Iris pigment epithelial cell (primary cell): Measurements from ENCODE around the gene IRS2.
"Not testable (repeated sequence)": the region's sequence is repeated elsewhere in the genome, so short reads cannot be mapped to it uniquely, and the experiment has no call there.

Experiments used
- DNase-seq: peaks from one replicate; pipeline ENCODE4 v3.0.0-alpha.2; 2011; ENCODE audit warnings: low read depth

IRS2 gene

DNA sequence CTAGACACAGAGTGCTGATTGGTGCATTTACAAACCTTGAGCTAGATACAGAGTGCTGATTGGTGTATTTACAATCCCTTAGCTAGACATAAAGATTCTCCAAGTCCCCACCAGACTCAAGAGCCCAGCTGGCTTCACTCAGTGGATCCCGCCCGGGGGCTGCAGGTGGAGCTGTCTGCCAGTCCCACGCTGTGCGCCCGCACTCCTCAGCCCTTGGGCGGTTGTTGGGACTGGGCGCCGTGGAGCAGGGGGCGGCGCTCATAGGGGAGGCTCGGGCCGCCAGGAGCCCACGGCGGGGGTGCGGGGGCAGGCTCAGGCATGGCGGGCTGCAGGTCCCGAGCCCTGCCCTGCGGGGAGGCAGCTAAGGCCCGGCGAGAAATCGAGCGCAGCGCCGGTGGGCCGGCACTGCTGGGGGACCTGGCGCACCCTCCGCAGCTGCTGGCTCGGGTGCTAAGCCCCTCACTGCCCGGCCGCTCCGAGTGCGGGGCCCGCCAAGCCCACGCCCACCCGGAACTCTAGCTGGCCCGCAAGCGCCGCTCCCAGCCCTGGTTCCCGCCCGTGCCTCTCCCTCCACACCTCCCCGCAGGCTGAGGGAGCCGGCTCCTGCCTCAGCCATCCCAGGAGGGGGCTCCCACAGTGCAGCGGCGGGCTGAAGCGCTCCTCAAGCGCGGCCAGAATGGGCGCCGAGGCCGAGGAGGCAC, 53.8 kb downstream of the IRS2 start:
- not testable (repeated sequence) for DNase-seq

DNA sequence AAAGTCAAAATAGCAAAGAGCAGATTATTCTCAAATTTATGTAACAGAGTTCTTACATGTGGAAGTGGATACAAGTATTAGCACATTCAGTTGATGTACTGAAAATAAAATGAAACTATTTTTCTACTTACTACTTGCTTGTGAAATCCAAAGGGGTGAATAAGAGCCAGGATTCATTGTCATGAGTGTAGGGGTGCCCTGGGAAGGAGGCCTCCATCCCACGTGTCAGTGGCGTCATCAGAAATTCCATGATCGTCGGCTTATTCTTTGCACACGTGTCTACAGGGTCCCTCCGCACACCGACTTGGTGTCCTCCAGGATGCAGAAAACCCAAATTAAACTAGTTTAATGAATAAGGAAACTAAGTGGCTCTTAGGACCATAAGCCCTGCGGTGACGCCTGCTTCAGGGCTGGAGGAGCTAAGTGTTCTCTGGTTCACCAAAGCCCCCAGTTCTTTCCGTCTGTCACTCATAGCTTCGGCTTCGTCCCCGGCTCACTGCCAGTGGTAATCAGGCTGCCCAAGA, 55.5 kb downstream of the IRS2 start:
- DNase-seq: no peak

DNA sequence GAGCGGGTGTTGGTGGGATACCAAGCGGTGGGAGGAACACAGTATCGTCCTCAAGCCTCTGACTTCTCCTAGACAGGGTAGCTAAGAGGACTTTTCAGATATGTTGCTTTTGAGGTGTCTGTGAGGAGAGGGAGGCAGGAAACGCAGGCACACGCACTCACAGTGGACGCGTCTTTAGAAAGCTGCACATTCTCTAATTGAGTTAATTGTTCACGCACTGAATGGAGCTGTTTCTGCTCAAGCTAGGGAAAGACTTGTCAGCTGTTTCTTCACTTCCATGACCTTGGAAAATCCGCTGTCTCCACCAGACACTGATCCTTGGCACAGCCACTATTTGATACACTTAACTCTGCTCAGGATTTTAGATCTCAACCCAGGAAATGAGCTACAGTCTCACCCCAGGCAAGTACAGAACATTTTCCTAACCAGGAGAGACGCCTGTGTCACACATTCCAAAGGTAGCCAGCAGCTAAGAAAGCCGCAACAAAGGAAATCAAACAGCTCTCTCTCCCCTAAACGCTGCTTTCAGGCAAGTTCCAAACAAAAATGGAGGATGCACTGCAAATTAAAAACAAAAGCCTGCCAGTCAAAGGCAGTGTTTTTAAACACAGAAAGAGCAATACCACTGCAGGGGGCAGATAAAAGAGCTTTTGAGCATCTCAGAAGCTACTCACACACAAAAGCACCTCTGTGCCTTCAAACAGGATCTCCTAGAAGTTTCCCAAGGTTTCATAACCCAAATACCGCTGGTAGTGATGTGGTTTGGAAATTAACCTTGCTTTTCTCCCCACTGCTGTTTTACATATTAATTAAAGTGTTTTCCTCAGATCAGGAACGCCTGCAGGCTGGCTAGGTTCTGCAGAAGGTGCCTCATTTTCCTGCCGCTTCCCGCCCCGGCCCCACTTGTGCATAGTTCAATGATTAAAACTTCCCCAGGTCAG, 57.3 kb downstream of the IRS2 start:
- peak; percentile 38 for DNase-seq

DNA sequence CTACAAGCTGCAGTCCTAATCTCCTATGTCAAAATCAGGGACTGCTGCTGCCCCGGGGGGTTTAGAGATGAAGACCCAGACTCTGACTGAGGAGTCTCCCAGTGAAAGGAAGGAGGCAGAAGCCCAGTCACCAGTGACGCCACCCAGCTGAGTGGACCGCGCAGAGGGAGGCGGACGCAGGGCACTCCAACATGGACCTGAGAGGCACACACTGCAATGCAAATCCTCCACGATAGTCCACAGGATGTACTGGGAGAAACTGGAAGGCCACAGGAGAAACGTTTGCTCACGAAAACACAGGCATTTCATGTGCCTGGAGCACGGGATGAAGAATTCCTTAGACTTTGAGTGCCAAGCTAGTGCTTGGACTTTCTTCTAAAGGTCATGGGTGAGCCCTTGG, 58.3 kb downstream of the IRS2 start:
- no peak for DNase-seq

DNA sequence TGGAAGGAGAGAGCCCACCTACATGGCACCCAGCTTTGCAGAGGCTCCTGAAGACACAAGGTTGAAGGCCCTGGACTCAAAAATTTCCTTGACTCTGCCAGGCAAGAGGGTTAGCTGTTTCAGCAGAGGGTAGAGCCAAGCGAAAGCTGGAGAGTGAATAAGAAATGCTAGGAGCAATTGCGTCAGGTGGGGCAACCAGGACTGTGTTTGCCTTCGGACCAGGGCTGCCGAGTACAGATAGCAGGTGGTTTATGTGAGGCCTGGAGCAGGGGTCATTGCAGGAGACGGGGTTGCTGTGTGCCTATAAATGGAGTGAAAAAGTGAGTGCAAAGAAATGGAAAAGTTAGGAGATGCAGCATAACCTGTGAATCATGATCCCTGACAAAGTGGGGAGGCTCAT, 59.1 kb downstream of the IRS2 start:
- no peak for DNase-seq

DNA sequence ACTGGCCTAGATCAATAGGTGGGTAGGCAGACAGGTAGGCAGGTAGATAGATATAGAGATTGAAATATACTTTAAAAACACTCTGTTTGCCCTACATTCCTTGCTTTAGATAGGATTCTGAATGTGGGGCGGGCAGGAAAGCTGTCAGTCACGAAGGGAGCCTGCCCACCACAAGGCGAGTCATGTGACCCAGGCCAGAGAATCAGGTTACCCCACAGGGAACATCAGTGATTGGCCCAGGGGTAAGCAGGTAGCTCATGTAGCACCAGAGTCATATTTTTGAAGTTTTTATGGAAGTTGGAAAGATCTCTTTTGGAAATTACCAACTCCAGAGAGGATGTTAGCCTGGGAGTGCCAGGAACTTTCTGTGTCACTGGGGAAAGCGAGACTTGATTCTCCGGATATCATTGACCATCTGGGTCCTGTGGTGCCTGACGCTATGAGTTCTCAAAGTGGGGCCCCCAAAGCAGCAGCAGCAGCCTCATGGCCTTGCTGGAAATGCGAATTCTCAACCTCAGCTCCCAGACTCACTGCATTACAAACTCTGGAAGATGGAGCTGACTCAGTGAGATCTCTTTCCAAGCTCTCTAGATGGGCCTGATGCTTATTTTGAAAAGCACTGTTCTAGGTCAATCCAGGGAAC, 60.3 kb downstream of the IRS2 start:
- DNase-seq: no peak

DNA sequence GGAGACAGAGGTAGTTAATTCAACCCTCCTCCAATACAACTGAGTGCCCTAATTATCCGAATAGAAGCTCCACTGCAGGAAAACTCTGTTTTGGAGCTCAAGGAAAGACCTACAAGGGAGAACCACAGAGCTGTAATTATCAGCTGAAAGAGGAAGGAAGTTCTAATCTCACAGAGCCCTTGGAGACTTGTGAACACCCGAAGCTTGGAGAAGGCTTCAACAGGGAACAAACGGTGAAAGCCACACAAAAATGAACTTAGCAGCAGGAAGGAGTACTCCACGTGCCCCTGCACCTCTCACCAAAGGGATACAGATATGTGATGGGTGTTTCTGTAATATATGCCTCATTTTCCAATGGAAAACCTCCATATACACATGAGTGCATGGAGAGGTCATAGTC, 61.1 kb downstream of the IRS2 start:
- no peak for DNase-seq

DNA sequence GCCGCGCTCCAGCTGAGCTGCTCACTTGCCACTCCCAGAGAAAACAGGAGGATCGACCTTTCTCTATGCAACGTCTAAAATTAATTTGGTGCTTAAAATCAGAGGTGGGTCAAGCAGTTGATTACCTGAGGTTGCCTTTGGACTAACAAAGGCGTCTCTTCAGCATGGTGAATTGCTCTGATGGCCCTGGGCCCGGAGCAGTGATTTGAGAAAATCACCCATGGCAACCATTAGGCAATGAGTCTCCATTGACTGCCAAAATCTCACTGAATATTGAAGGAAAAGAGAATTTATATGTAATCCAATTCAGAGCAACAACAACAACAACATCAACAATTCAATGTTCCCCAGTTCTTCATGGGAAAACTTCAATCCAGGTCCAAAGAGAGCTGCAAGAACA, 61.8 kb downstream of the IRS2 start:
- DNase-seq: no peak

DNA sequence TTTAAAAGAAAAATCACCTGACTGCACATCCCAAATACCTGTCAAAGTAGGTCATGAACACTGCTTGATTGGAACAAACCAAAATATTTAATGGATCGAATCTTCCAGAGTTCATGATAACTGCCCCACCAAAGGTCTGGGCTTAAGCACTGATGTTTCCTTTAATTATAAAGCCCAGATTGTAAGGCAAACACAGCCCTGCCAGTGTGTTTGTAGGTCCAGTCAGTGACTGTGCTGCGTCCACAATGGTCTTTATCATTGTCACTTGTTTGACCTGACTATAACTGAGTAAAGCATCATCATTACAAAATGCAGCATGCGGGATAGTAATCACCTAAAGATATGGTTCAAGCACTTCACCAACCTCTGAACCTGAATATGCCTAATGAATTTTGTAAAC, 63.3 kb downstream of the IRS2 start:
- no peak for DNase-seq

DNA sequence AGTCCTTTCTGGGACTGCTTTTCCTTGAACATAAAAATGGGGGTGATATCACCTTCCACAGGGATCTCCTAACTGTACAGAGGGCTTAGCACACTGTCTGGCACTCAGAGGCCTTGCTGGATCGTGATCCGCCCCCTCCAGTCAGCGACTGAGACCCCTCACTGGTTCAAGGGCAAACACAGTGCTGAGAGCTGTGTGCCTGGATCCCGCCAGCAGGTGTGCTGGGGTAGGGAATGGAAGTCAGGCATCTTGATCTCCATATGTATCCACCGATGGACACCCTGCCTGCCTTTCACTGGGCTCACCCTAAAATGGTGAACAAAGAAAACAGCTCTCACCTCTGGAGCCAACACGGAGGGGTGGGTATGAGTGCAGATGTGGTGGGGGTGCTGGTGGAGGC, 64.3 kb downstream of the IRS2 start:
- DNase-seq: no peak

DNA sequence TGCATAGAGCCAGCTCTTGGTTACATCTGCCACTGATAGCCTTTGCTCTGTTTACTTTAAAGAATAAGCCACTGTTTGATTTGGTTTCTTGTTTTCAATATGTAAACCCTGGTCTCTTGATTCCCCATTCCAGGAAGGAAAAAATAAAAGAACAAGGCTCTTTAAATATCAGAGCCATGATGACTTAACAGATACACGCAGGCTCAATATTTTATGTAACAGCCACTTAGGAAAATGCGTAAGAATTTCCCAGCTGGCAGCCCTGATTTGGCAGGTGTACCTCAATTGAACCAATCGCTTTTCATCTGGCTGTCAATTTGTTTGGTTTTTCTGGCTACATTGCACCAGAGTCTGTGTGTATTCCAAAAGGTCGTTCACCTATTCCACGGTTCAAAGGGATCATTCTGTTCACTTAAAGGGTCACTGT, 65.6 kb downstream of the IRS2 start:
- no peak for DNase-seq

DNA sequence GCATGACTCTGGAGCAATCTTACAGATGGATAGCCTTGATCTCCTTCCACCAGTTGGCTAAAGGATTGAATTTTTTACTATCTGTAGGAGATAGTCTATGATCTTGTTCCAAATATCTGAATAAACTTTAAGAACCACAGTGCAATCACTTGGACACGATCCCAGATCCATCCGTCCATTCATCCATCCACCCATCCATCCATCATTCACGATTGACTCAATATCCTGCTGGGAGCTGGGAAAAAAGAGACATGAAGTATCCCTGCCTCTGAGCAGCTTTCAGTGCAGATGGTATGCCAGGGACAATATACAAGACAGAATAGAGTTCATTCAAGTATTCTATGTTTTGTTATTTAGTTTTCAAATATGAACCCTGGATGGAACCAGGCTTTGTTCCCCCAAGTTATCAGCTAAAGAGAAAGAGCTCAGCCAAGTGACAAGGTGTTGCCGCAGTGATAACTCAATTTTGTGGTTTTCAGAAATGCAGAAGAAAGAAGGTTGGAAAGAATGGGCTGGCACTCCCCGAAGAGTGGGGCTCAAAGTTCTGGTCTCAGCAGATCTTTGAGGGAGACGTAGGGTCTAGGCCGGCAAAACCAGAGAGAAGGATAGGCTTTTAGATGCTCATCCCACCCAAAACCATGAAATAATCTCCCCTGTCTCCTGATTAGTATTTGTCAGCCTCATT, 66.3 kb downstream of the IRS2 start:
- DNase-seq: no peak

DNA sequence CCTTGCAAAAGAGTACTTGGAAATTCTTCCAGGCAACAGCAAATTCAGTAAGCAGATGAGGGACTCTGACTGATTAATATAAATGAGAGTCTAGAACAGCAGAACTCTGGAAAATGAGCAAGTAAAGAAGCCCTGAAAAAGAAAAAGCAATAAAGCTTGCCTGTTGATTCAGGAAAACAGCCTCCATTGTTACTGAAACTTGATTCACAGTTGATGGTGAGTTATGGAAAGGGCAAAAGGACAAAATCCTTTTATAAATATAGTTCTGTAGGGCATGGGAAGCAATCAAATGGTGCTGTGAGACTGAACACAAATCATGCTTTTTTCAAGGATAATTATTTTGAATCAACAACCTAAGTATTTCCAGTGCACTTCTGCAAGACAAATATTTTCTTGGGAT, 67.7 kb downstream of the IRS2 start:
- DNase-seq: no peak

DNA sequence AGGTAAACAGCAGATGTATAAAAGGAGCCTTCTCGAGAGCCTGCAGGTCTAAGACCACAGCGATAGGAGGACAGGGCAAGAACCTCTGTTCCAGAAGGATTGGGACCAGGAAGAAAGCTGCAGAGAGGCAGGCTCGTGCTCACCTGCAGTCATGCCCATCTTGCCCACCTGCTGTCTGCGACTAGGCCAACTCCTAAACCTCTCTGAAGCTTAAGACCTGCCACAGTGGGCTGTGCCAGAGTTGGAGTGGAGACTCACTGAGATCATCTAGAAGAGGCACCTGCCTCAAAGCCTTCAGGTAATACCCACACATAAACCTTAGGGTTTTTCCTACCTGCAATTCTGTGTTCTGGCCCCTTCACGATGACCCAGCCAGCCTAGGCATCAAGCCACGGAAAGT, 68.7 kb downstream of the IRS2 start:
- no peak for DNase-seq

DNA sequence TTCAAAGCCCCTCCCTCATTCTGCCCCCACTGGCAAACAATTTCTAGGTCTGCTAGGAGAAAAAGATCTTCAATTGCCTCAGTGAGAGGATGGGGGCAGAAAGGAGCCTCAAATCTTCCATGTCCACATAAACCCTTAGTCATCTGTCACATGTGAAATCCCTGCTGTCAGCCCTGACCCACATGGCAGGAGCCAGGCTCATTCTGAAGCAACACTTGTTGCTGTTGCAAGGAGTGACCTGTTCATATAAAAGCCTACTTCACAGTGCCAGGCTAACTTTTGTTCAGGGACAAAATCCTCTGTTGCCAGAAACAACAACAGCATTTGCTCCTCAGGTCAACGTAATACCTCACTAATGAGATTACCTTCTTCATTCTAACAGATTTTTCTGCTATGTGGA, 70.5 kb downstream of the IRS2 start:
- peak; percentile 81 for DNase-seq

DNA sequence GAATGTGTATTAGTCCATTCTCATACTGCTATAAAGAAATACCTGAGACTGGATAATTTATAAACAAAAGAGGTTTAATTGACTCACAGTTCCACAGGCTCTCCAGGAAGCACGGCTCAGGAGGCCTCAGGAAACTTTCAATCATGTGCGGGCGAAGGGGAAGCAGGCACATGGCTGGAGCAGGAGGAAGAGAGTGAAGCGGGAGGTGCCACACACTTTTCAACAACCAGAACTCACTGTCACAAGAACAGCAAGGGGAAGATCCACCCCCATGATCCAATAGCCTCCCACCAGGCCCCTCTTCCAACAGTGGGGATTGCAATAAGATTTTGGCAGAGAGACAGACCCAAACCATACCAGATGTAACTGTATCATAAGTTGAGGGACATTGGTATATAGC, 72.7 kb downstream of the IRS2 start:
- DNase-seq: no peak

DNA sequence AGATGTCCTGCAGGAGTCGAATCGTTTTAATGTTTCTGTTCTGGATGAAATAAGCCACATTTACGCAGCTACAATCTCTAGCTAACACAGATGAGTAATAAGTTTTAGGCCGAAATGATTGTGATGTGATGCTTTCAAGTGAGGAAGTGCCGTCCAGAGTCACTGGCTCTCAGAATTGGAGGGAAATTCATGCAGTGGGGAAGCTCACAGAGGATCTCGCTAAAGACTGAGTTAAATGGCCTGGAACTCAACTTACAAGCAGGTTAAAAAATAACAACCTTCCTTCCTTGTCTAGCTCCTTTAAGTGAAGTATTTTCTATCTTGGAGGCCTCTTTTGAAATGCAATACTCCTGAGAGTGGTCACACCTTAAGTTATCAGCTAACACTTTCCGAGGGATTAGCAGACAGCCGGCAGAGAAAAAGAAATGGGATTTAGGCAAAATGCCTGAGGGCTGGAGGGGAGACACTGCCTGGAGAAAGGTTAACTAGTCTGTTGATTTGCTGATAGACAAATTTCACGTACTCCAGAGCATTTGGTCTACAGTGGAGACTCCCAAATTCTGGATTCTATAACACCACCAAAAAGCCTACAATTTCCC, 74.2 kb downstream of the IRS2 start:
- no peak for DNase-seq

DNA sequence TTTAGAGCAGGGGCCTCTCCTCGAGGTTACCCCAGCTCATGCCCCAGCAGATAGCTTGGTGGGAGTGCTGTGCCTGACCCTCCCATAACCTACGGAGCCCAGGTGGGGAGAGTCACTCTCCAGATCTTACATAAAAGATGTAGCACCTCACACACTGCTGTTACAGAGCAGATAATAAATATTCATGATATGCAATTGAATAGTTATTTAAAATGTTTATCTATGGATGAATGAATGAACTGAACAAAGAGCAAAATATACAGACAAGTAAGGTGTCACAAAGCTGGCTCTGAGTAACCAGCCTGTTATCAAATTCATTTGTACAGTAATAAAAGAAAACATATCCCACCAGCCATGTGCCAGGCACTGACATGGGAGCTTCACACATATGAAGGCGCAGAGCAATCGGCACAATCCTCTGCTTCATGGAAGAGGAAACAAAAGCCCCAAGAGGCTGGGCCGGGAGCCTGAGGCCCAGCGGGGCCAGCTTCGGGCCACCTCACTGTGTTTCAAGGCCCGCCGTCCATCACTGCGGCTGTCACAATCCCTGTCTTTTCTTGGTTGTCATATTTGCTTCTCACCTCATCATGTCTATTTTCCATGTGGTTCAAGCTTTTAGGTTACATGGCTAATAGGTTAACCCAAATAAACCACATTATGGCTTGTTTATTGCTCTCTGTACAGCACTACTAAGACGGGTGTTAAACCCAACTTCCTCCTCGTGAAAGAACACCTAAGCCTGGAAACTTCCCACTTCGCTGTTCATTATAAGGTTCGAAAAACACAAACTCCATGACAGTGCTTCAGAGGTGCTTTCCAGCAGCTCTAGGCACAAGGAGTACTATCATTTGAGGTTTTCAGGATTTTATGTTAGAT, 78.4 kb downstream of the IRS2 start:
- DNase-seq: no peak

DNA sequence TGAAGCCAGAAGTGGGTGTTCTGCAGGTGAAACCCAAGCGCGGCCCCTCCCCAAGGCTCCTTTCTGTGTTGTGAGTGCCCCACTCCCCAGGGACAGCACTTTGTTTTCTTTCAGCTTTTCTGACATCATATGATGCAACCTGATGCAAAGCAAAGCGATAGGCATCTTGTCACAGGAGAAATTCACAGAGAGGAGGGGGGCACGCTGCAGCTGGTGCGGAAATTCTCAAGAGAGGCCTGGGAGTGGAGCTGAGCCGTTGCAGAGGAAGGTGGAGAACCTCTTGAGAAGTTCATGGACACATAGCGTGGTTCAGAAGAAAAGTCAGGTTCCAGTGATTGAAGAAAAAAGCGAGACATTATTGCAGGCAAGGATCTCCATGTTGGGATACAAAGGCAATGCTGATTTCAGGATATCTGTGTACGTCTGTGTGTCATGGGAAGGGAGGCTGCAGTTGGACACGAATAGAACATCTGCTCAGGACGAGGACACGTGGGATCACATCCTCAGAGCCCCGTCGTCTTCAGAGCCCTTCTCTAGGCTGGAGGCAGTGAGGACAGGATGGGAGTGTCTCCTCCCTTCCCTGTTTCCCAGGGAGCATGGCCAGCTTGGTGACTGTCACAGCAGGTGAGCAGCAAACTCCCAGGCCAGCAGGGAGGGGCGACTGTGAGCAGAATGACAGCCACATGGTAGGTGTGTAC, 79.2 kb downstream of the IRS2 start:
- no peak for DNase-seq
